Activated CD4-positive, alpha-beta T cell treated with anti-CD3 and anti-CD28 coated beads for 1 hour (primary cell): ENCODE data around the gene ZNF564.
"Not testable (repeated sequence)": the region's sequence is repeated elsewhere in the genome, so short reads cannot be mapped to it uniquely, and the experiment has no call there.

ENCODE experiments used
- DNase-seq: peaks from one replicate; pipeline ENCODE4 v3.0.0-alpha.2; 2020

The ZNF564 gene

GRCh38 chr19:12551060-12551832 lies at the start of gene ZNF564:
TSS of gene ZNF564 (minus strand) at chr19:12551482. CDS start at chr19:12551332, 150 bp downstream.
- peak; percentile 83 for DNase-seq

- no peak for DNase-seq
Observed at GRCh38 chr19:12597594-12597993, 46.3 kb upstream of the ZNF564 start.

- DNase-seq: no peak
Observed at GRCh38 chr19:12596927-12597548, 45.8 kb upstream of the ZNF564 start.

GRCh38 chr19:12596485-12596884 lies 45.2 kb upstream of the ZNF564 start:
- DNase-seq: no peak

GRCh38 chr19:12581100-12581499 lies 29.8 kb upstream of the ZNF564 start:
- DNase-seq: no peak

- DNase-seq: no peak
Observed at GRCh38 chr19:12580180-12580694, 29.0 kb upstream of the ZNF564 start.

GRCh38 chr19:12578641-12579040 lies 27.4 kb upstream of the ZNF564 start:
- DNase-seq: no peak

GRCh38 chr19:12574036-12574435 lies 22.8 kb upstream of the ZNF564 start:
- DNase-seq: no peak

GRCh38 chr19:12567951-12568350 lies 16.7 kb upstream of the ZNF564 start:
- no peak for DNase-seq

- DNase-seq: not testable (repeated sequence)
Observed at GRCh38 chr19:12566380-12566779, 15.1 kb upstream of the ZNF564 start.

GRCh38 chr19:12564016-12564664 lies 12.9 kb upstream of the ZNF564 start:
- peak; percentile 86 for DNase-seq

- no peak for DNase-seq
Observed at GRCh38 chr19:12555456-12555930, 4.2 kb upstream of the ZNF564 start.

- DNase-seq: no peak
Observed at GRCh38 chr19:12546903-12547302, 4.4 kb downstream of the ZNF564 start.

- DNase-seq: no peak
Observed at GRCh38 chr19:12546068-12546467, 5.2 kb downstream of the ZNF564 start.

GRCh38 chr19:12545267-12545666 lies 6.0 kb downstream of the ZNF564 start:
- no peak for DNase-seq

GRCh38 chr19:12544401-12544876 lies 6.8 kb downstream of the ZNF564 start:
- no peak for DNase-seq

- no peak for DNase-seq
Observed at GRCh38 chr19:12543855-12544254, 7.4 kb downstream of the ZNF564 start.

- no peak for DNase-seq
Observed at GRCh38 chr19:12527034-12527836, 24.0 kb downstream of the ZNF564 start.

- no peak for DNase-seq
Observed at GRCh38 chr19:12526542-12526941, 24.7 kb downstream of the ZNF564 start.

GRCh38 chr19:12521996-12522395 lies 29.3 kb downstream of the ZNF564 start:
- DNase-seq: no peak

GRCh38 chr19:12513531-12514061 lies 37.7 kb downstream of the ZNF564 start:
- DNase-seq: no peak

- no peak for DNase-seq
Observed at GRCh38 chr19:12497032-12497431, 54.2 kb downstream of the ZNF564 start.
